HG03045 (cell line): ENCODE data around the gene EEPD1.

Experiments used
- ATAC-seq: cut with Tn5 transposase; IDR thresholded peaks from one replicate; pipeline ENCODE4 v1.9.1; 2021; ENCODE audit warnings: mild to moderate bottlenecking, moderate library complexity; ENCODE audit not compliant: unreplicated experiment

EEPD1 gene

DNA sequence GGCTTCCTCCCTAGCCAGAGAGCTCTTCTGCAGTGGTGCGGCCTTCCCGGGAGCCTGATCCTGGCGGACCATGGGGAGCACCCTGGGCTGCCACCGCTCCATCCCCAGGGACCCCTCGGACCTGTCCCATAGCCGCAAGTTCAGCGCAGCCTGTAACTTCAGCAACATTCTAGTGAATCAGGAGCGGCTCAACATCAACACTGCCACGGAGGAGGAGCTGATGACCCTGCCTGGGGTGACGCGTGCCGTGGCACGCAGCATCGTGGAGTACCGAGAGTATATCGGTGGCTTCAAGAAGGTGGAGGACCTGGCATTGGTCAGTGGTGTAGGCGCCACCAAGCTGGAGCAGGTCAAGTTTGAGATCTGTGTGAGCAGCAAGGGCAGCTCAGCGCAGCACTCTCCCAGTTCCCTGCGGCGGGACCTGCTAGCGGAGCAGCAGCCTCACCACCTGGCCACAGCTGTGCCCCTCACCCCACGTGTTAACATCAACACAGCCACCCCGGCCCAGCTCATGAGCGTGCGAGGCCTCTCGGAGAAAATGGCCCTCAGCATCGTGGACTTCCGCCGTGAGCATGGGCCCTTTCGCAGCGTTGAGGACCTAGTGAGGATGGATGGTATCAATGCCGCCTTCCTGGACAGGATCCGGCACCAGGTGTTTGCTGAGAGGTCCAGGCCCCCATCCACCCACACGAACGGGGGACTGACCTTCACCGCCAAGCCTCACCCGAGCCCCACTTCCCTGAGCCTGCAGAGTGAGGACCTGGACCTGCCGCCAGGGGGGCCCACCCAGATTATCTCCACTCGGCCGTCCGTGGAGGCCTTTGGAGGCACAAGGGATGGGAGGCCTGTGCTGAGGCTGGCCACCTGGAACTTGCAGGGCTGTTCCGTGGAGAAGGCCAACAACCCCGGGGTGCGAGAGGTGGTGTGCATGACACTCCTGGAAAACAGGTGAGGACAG is 1.5 kb downstream of the EEPD1 start:
- no peak for ATAC-seq

GRCh38 chr7:36155811-36156361 is 2.8 kb downstream of the EEPD1 start:
- ATAC-seq: no peak

DNA sequence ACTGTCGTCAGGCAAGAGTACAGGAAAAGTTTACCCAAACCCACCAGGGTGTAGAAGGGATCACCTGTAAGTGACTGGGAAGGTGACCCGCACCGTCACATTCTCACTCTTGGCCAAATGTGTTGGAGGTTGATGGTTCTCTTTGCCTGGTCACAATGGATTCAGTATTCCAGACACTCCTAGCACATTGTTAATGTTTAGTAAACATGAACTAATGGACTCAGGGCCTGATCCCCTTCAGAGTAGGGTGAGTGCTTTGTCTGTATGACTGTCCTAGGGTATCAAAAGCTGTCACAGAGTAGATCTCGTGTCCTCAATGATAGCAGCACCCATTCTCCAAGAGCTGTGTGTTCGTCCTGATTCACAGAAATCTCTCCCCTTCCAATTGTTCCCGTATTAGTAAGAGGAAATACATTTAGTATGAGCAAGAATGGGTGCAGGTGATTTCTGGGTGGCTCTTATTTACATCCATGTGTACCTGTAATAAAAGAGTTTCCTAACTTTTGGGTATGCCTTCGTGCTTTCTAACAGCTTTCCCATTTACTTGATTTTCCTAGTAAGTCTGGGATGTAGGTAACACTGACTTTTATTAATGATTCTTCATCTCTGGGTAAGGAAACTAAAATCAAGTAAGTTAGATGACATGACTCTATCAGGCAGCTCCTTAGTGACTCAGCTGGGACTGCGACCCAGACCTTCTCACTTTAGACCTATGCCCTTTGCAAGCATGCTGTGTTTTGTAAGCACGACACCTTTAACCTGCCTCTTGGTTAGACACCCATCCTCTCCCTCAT is 4.7 kb downstream of the EEPD1 start:
- no peak for ATAC-seq

- no peak for ATAC-seq
These were observed 5.2 kb downstream of the EEPD1 start for GRCh38 chr7:36158321-36158605.

DNA sequence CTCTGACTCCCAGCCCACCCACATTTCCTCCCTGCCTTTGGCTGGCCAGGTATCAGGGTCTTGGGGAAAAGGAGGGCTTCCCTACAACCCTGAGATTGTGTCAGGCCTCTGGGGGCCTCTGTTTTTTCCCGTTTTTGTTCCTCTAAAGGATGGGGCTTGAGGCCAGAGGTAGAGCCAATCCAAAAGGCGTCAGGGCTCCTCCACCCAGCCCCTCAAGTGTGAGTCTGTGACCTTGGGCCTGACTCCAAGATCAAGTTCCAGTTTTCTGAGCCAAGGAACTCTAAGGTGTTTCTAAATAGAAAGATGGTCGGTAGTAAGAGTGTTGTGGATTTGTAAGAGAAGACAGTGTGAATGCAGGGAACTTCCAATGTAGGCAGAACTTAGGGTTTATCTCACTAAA is 6.6 kb downstream of the EEPD1 start:
- ATAC-seq: no peak

GRCh38 chr7:36160313-36160712 is 7.3 kb downstream of the EEPD1 start:
- ATAC-seq: no peak

DNA sequence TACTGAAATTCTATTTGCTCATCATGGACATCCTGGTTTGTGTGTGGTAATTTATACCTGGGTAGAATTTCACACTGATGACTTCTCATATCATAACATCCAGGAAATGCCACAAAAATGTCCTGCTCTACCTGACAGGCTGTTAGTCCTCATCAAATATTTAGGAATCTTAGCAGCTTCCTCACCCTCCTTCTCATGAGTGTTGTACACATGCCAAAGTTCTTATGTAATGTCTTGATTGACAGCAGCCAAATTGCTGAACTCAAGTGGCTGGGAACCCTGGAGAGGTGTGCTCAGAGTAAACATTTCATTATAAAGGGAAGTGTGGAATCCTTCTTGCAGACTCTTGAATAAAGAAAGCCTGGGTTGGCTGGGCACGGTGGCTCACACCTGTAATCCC is 8.9 kb downstream of the EEPD1 start:
- no peak for ATAC-seq

DNA sequence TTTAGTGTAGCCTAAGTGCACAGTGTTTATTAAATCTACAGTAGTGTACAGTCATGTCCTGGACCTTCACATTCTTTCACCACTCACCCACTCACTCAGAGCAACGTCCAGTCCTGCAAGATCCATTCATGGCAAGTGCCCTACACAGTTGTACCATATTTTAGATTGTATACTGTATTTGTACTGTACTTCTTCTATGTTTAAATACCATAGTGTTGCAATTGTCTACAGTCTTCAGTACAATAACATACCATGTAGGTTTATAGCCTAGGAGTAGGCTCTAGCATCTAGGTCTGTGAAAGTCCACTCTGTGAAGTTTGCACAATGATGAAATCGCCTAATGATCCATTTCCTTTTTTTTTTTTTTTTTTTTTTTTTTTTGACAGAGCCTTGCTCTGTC is 12.0 kb downstream of the EEPD1 start:
- ATAC-seq: no peak

DNA sequence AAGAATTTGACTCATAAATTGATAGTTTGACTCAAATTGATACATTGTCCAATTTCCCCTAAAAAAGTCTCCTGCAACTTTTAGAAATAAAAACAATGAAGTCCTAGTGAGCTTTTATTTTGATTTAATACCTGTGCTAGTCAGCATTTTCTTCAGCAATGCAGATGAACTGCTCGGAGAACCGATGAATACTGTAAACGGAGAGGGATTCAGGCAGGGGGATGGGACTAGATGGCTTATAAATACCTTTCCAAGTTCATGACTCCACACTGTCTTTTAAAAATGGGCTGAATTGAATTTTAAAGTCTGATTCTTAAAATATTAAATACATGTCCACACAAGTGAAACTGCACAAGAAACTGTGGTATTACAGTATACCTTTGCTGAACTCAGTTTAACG is 12.7 kb downstream of the EEPD1 start:
- no peak for ATAC-seq

- ATAC-seq: no peak
These were observed 14.5 kb downstream of the EEPD1 start for GRCh38 chr7:36167403-36168050.

DNA sequence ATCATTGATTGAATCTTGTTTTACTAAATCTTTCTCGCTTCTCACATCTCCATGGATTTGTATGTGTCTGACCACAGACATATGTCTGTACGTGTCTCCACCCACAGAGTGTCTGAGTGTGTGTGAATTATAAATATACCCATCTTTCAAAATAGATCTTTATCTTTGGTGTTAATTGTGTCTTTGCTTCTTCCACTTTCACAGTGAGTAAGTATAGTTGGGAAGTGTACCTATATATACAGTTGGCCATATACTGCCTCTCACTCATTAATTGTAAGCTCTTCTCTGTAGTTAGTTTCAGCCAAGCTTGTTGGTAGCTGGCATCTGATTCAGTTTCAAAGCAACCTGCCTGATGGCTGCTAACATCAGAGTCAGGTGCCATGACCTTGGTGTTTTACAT is 18.4 kb downstream of the EEPD1 start:
- ATAC-seq: no peak

DNA sequence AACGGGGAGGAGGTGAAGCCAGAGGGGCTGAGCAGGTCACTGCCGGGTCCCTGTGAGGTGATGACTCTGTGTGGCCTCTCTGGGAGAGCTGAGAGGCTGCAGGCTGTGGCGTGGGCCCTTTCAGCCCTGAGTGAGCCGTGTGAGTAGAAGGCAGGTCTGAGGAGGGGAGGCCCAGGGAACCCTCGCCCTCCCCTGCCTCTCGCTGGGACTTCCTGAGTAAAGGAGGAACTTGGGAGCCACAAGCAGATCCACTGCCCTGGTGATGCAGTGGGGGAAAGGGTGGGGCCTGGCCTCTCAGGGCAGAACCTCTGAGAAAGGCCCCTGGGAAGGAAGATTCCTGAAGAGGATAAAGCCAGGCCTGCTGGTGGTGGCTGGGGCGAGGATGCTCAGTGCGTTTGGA is 22.8 kb downstream of the EEPD1 start:
- no peak for ATAC-seq

DNA sequence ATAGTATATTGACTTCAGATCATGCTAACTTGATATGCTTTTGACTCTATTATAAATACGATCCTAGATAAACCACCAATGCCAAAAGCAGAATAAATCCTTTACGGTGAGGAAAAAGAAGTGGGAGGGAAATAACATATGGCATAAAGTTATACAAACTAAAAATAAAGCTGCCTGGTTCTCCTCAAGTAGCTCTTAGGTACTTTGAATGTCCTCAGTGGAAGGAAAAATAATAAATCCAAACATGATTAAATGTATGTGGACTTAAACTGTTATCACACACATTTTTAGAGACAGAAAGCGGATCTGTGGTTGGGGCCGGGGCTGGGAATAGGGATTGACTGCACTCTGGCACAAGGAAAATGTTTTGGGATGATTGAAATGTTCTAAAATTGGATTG is 23.6 kb downstream of the EEPD1 start:
- no peak for ATAC-seq

DNA sequence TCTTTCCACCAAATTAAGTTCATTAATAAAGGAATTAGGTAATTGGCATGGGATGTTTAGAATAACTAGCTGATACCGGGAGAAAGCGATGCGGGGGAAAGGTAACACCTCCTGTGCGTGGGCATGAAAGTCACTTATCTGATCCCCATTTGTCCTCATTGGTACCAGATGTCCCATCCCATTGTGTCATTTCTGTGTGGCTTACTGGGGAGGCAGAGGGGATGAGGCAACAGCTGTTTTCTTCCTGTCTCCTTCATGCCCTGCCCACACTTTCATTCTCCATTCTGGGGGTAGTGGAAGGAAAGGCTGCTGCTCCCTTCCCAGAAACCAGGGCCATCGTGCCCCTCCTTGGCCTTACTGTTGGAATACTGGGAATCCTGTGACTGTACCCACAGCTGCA is 27.1 kb downstream of the EEPD1 start:
- no peak for ATAC-seq

DNA sequence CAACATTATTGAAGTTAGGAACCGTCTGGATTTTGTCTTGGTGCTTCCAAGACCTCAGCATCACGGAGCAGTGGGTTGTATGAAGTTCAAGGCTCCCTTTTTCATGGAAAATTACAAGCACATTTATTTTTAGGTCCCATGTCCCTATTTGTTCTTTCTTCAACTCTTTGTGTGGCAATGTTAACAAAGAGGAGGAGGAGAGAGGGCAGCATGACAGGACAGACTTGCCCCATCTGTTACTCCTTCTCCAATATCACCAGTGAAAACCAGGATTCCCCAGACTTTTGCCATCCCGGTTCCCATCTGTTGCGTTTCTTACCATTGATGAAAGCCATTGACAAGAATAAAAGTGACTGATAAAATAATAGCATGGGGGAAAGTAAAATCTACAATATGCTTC is 28.6 kb downstream of the EEPD1 start:
- no peak for ATAC-seq

DNA sequence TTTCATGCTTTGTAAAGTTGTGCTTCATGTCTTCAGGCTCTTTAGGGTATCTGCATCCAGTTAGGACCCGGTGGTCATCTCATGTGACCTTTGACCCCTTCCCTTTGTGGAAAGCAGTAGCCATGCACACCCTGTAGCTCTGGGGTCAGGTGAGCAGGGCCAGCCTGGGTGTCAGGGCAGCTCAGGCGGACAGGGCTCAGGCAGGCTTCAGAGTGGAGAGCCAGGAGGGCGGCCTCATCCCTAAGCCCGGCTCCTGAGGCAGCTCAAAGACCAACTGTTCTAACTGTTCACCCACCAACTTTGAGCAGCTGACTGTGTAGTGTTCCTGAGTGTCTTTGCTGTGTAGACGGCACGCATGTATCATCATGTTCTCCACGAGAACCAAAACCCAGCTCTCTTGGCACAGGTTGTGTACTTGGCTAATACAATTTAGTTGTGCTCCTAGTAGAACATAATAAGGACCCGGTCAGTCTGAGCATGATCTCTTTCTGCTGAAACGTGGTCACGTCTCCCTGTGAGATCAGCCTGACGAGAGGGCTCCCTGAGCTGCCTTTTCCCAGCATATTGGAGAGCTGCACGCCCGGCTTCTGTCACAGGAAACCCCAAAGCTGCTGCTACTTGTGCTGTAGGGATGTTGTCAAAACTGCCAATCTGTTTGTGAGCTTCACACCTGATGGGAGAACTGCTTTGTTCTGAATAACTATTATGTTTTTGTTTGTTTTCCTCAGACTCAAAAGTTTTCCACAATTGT is 30.0 kb downstream of the EEPD1 start:
- no peak for ATAC-seq

DNA sequence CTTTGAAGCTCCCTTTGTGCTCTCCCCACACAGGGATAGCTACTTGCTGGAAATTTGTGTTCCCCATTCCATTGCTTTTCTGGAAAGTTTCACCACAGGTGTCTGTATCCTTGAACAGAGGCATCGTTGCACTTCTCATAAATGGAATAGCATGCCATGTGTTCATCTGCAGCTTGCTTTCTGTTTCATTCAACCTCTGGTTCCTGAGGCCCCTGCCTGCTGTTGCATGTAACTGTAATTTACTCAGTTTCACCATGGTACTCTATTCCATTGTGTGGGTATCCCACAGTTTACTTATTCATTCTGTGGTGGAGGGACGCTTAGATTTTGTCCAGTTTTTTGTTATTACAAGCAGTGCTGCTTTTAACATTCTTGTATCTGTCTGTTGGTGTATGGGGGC is 32.0 kb downstream of the EEPD1 start:
- no peak for ATAC-seq

GRCh38 chr7:36185756-36186155 is 32.7 kb downstream of the EEPD1 start:
- ATAC-seq: no peak

GRCh38 chr7:36186359-36187121 is 33.5 kb downstream of the EEPD1 start:
- no peak for ATAC-seq

DNA sequence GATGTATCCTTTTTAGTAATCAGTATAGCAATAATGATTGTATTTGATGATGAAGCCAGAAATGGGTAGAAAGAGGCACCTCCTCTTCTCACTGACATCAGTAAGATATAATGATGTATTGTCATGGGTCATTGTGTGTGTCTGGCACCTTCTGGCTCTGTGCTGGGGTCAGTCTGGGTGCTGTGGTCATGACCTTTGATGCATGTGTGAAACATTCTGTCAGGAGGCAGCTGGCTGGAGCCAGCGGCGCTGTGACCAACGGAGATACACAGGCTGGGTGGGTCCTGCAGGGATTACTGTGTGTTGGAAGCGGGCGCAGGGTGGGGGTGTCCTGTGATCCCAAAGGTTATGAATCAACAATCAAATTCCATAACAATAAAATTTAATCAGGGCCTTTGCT is 35.2 kb downstream of the EEPD1 start:
- ATAC-seq: no peak
